HepG2 (cell line): ENCODE measurements around the gene MS4A15. TPM values are rescaled to one million over a fixed set of nuclear protein-coding genes. Genes with fewer than 3 reads are reported as not detected.

Experiments used
- ATAC-seq: fragments of 200-7000 bp; cut with Tn5 transposase; 3 replicates; pipeline ENCODE4 v1.9.1; 2020; ENCODE audit warnings: mild to moderate bottlenecking, moderate library complexity
- BruUV-seq: library from RNA; stranded (reverse); fragments of 400-500 nt; replicated peaks from 2 replicates; lab custom pipeline; 2021; lab: Mats Ljungman, UMichigan
- CTCF ChIA-PET: fragments of 300-600 bp; formaldehyde crosslinking; extraction: SDS; loops from one replicate; lab custom pipeline; 2021; ENCODE audit warnings: low total read pairs, inconsistent platforms, low intra/inter-chr PET ratio; lab: Yijun Ruan, JAX
- POLR2A ChIA-PET: fragments of 350-600 bp; sonication (Branson Sonifier 250); formaldehyde crosslinking; loops from one replicate; lab custom pipeline; 2020; ENCODE audit warnings: antibody characterized with exemption, inconsistent platforms; lab: Yijun Ruan, JAX
- DNase-seq: peaks from one replicate; pipeline ENCODE4 v3.0.0-alpha.2; 2015; ENCODE audit warnings: low spot score
- FAIRE-seq: peaks from 3 replicates; lab custom pipeline; 2011; peaks lifted over from hg19 to GRCh38; lab: Jason Lieb, UNC
- H2AFZ ChIP-seq: one replicate; pipeline ENCODE4 v1.6.1; 2011; ENCODE audit warnings: low read length, inconsistent platforms
- H3K27ac ChIP-seq: fragments of 300-600 bp; 3 replicates; pipeline ENCODE4 v1.8.0; 2011; ENCODE audit warnings: mixed run types, mild to moderate bottlenecking, mixed read lengths, low read length, inconsistent platforms; ENCODE audit not compliant: insufficient read depth; ENCODE audit errors: extremely low read length
- H3K27me3 ChIP-seq, 2 experiments: fragments of 200-600 bp in 1 of 2; 2 replicates in 1 of 2; 3 replicates in 1 of 2; pipeline versions ENCODE4 v1.6.0 to v1.8.0; 2011; ENCODE audit warnings: low read length in 2 of 2, mild to moderate bottlenecking in 2 of 2, moderate library complexity in 2 of 2, inconsistent platforms in 1 of 2; ENCODE audit not compliant: insufficient read depth in 2 of 2, control insufficient read depth in 1 of 2
- H3K36me3 ChIP-seq, 2 experiments: fragments of 200-600 bp in 1 of 2; replicated peaks in 1 of 2; 2 replicates in 1 of 2; 3 replicates in 1 of 2; pipeline versions ENCODE4 v1.5.1 to v1.8.0; 2011; ENCODE audit warnings: low read length in 2 of 2, inconsistent platforms in 1 of 2; ENCODE audit not compliant: insufficient read depth in 2 of 2, control insufficient read depth in 1 of 2
- H3K4me1 ChIP-seq: 2 replicates; pipeline ENCODE4 v1.5.1; 2012; ENCODE audit warnings: low read length, inconsistent platforms; ENCODE audit not compliant: insufficient read depth
- H3K4me2 ChIP-seq: 2 replicates; pipeline ENCODE4 v1.6.0; 2011; ENCODE audit warnings: low read depth, low read length, inconsistent platforms
- H3K4me3 ChIP-seq, 3 experiments: fragments of 200-600 bp in 1 of 3; sonication (generic), shearing (Covaris generic) in 1 of 3; replicated peaks in 1 of 3; 2 replicates each; pipeline ENCODE4 v1.5.1; 2011 to 2016; ENCODE audit warnings: low read length in 3 of 3, inconsistent platforms in 2 of 3, low read depth in 2 of 3, mild to moderate bottlenecking in 2 of 3, control low read depth in 1 of 3, mixed read lengths in 1 of 3; ENCODE audit not compliant: insufficient read depth in 1 of 3
- H3K79me2 ChIP-seq: one replicate; pipeline ENCODE4 v1.6.1; 2011; ENCODE audit warnings: low read length, inconsistent platforms; ENCODE audit not compliant: insufficient read depth
- H3K9ac ChIP-seq: 2 replicates; pipeline ENCODE4 v1.6.0; 2011; ENCODE audit warnings: mild to moderate bottlenecking, low read depth, low read length, inconsistent platforms; ENCODE audit not compliant: insufficient read depth
- H3K9me3 ChIP-seq: 2 replicates; pipeline ENCODE4 v1.5.1; 2012; ENCODE audit warnings: mild to moderate bottlenecking, low read length
- H4K20me1 ChIP-seq: 2 replicates; pipeline ENCODE4 v1.6.0; 2011; ENCODE audit warnings: inconsistent platforms, mild to moderate bottlenecking, low read length, moderate library complexity; ENCODE audit not compliant: insufficient read depth
- CBX5 ChIP-seq: sonication (generic); formaldehyde crosslinking; IDR thresholded peaks from 2 replicates; pipeline ENCODE4 v1.4.0; 2020; ENCODE audit warnings: missing genetic modification reagents, borderline replicate concordance
- NFE2L2 ChIP-seq: fragments of 150-350 bp; IDR thresholded peaks from 2 replicates; pipeline ENCODE4 v1.6.1; 2014; ENCODE audit warnings: low read length
- NR2F1 ChIP-seq, 2 experiments: fragments of 450-650 bp in 1 of 2; formaldehyde crosslinking in 1 of 2; IDR thresholded peaks; 2 replicates each; pipeline versions ENCODE4 v1.5.0 to v1.6.1; 2016 to 2020; ENCODE audit warnings: mild to moderate bottlenecking in 1 of 2, missing compliant biosample characterization in 1 of 2, missing genetic modification reagents in 1 of 2, moderate library complexity in 1 of 2
- SSRP1 ChIP-seq: IDR thresholded peaks from 2 replicates; pipeline ENCODE4 v1.6.1; 2016; ENCODE audit warnings: control low read depth
- ZBTB14 ChIP-seq: sonication (generic); formaldehyde crosslinking; IDR thresholded peaks from 2 replicates; pipeline ENCODE4 v1.4.0; 2020; ENCODE audit warnings: missing genetic modification reagents
- ZNF563 ChIP-seq: sonication (generic); formaldehyde crosslinking; IDR thresholded peaks from 2 replicates; pipeline ENCODE4 v1.8.0; 2022; ENCODE audit warnings: mild to moderate bottlenecking, moderate library complexity, missing genetic modification reagents
- ZNF614 ChIP-seq: IDR thresholded peaks from 2 replicates; pipeline ENCODE4 v1.6.1; 2018; ENCODE audit warnings: missing biosample characterization, missing genetic modification reagents, inconsistent platforms, borderline replicate concordance
- ZNF761 ChIP-seq: sonication (generic); formaldehyde crosslinking; conservative IDR thresholded peaks from 2 replicates; pipeline ENCODE4 v1.4.0; 2020; ENCODE audit warnings: mild to moderate bottlenecking, missing genetic modification reagents
- ZNF839 ChIP-seq: sonication (generic); formaldehyde crosslinking; IDR thresholded peaks from 2 replicates; pipeline ENCODE4 v1.4.0; 2020; ENCODE audit warnings: missing genetic modification reagents, mild to moderate bottlenecking, borderline replicate concordance
- WGBS: methylation state at CpG from one replicate; pipeline ENCODE4 v1.1.6; 2017; ENCODE audit warnings: low lambda C conversion rate; 5-methylcytosine and 5-hydroxymethylcytosine counted together
- in situ Hi-C: cut with HindIII; loops from 2 replicates; pipeline ENCODE4 v1.10.0; 2017; ENCODE audit warnings: low pct_unique_long_range_greater_than_20kb; ENCODE audit not compliant: extremely low pct_ligation_motif_present
- intact Hi-C: fragments of 100-400 bp; cut with micrococcal nuclease; formaldehyde crosslinking; loops from one replicate; pipeline ENCODE4 v1.10.0; 2022; ENCODE audit not compliant: unreplicated experiment
- polyA plus RNA-seq, 8 experiments: library from polyadenylated mRNA; depleted of rRNA in 3 of 8; stranded (reverse) in 7 of 8; unstranded in 1 of 8; fragments of >200 nt; fragmentation: Illumina TruSeq in 4 of 8; extraction: Trizol in 4 of 8; gene quantifications; 2 replicates each; pipeline versions ENCODE4 v1.2.1 to v1.2.3, GENCODE V29; 2011 to 2016; ENCODE audit warnings: low read depth in 4 of 8, missing spikeins in 1 of 8, mixed read lengths in 1 of 8; ENCODE audit not compliant: insufficient read depth in 1 of 8
- total RNA-seq, 5 experiments: library from RNA; depleted of rRNA; stranded (reverse); fragments of >200 nt; fragmentation: Illumina TruSeq; extraction: Trizol; gene quantifications; 2 replicates each; pipeline ENCODE4 v1.2.3, GENCODE V29; 2016; ENCODE audit warnings: low read depth in 1 of 5
- TF ChIP-seq, protein P1 (sequence below): sonication (generic); formaldehyde crosslinking; IDR thresholded peaks from 2 replicates; pipeline ENCODE4 v1.5.1; 2020; ENCODE audit warnings: mild to moderate bottlenecking, missing genetic modification reagents

The MS4A15 gene
- total and polyA plus RNA-seq, 2 of the 13 experiments (the other 11 are each of a cell fraction or from before 2014, with no cell fraction given) = not detected

- Histone ChIP-seq H3K27me3 (peaks cover 0 to 18% of the 10 kb centered on the region in 2 experiments; a peak in 2 of 5 replicates), H3K27ac (no peak overlapping the region), H3K9ac (no peak overlapping the region), H3K4me1 (peaks cover 4% of the 10 kb centered on the region; the same call in 1 of the 2 replicates), H3K4me2 (no peak overlapping the region), H3K9me3 (no peaks in the 10 kb centered on the region), H2AFZ (no peak overlapping the region), H3K4me3 (no peak overlapping the region), H4K20me1 (no peaks in the 10 kb centered on the region), H3K79me2 (no peaks in the 10 kb centered on the region), H3K36me3 (no peaks in the 10 kb centered on the region)
- WGBS = 46% methylated on average over 6 of the region's 6 CpGs
- FAIRE-seq (no peak), ATAC-seq (no peak), DNase-seq (no peak)
- ChIA-PET CTCF (no interaction called here), POLR2A (no interaction called here)
- TF ChIP-seq NR2F1 (CRISPR knock-in tag; IDR thresholded peaks at IDR 0.05) (no peak), ZNF761 (CRISPR knock-in tag) (no peak), ZNF614 (no peak), CBX5 (CRISPR knock-in tag) (no peak), ZNF839 (CRISPR knock-in tag) (no peak), ZNF563 (CRISPR knock-in tag) (no peak), SSRP1 (CRISPR knock-in tag) (no peak), NFE2L2 (no peak), ZBTB14 (CRISPR knock-in tag) (no peak)
- TF ChIP-seq, protein P1, sequence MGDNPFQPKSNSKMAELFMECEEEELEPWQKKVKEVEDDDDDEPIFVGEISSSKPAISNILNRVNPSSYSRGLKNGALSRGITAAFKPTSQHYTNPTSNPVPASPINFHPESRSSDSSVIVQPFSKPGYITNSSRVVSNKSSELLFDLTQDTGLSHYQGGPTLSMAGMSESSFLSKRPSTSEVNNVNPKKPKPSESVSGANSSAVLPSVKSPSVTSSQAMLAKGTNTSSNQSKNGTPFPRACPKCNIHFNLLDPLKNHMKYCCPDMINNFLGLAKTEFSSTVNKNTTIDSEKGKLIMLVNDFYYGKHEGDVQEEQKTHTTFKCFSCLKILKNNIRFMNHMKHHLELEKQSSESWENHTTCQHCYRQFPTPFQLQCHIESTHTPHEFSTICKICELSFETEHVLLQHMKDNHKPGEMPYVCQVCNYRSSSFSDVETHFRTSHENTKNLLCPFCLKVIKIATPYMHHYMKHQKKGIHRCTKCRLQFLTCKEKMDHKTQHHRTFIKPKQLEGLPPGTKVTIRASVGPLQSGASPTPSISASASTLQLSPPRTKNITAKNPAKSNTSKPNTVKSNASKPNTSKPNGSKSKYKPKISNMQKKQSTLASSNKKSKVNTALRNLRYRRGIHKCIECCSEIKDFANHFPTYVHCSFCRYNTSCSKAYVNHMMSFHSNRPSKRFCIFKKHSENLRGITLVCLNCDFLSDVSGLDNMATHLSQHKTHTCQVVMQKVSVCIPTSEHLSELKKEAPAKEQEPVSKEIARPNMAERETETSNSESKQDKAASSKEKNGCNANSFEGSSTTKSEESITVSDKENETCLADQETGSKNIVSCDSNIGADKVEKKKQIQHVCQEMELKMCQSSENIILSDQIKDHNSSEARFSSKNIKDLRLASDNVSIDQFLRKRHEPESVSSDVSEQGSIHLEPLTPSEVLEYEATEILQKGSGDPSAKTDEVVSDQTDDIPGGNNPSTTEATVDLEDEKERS (CRISPR knock-in tag) = no peak
- intact Hi-C loops = no loop called here
- in situ Hi-C loops = no loop called here
- BruUV-seq = no TSS peak
These were observed 1.8 kb upstream of the MS4A15 start for GRCh38 chr11:60754887-60755286.
